ENCODE results near the gene C6orf132. TPM values are rescaled to one million over a fixed set of nuclear protein-coding genes. Genes with fewer than 3 reads are reported as not detected.

C6orf132 gene
- total and polyA plus RNA-seq, 10 of the 15 experiments (the other 5 are each of a cell fraction or from before 2014, with no cell fraction given) = 0.04 to 0.05 TPM; not detected in 8

DNA sequence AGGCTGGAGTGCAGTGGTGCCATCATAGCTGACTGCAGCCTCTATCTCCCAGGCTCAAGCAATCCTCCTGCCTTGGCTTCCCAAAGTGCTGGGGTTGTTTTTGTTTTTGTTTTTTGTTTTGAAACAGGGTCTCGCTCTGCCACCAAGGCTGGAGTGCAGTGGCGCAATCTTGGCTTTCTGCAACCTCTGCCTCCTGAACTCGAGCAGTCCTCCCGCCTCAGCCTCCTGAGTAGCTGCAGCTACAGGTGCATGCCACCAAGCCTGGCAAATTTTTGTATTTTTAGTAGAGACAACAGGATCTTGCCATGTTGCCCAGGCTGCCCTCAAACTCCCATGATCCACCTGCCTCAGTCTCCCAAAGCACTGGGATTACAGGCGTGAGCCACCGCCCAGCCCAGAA, 4.2 kb downstream of the C6orf132 start (continued):
- TF ChIP-seq, protein P1, sequence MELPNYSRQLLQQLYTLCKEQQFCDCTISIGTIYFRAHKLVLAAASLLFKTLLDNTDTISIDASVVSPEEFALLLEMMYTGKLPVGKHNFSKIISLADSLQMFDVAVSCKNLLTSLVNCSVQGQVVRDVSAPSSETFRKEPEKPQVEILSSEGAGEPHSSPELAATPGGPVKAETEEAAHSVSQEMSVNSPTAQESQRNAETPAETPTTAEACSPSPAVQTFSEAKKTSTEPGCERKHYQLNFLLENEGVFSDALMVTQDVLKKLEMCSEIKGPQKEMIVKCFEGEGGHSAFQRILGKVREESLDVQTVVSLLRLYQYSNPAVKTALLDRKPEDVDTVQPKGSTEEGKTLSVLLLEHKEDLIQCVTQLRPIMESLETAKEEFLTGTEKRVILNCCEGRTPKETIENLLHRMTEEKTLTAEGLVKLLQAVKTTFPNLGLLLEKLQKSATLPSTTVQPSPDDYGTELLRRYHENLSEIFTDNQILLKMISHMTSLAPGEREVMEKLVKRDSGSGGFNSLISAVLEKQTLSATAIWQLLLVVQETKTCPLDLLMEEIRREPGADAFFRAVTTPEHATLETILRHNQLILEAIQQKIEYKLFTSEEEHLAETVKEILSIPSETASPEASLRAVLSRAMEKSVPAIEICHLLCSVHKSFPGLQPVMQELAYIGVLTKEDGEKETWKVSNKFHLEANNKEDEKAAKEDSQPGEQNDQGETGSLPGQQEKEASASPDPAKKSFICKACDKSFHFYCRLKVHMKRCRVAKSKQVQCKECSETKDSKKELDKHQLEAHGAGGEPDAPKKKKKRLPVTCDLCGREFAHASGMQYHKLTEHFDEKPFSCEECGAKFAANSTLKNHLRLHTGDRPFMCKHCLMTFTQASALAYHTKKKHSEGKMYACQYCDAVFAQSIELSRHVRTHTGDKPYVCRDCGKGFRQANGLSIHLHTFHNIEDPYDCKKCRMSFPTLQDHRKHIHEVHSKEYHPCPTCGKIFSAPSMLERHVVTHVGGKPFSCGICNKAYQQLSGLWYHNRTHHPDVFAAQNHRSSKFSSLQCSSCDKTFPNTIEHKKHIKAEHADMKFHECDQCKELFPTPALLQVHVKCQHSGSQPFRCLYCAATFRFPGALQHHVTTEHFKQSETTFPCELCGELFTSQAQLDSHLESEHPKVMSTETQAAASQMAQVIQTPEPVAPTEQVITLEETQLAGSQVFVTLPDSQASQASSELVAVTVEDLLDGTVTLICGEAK (IDR thresholded peaks at IDR 0.05; ENCODE audit: borderline replicate concordance) = no peak

DNA sequence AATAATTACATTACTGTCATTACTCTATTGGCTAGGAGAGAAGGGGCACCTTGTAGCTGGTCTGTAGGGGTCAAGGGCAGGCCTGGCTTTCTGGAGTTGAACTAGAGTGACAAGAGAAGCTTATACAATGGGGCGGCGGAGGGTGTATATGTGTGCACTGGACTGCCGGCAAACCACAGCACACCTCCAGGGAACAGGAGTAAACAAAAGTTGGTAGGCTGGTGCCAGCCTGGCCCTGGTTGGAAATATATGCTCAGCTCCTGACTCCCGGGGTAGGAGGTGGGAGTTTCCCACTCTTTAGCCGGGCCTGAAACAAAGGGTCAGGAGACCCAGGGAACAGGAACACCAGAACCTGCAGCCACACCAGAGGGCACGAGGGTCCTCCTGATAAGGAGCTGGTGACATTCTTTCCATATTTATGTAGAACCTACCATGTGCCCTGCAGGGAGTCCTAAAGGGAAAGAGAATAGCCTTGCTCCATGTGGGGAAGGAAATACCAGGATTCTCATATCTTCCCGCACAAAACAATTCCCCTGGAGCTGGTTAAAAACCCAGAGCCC, 5.1 kb downstream of the C6orf132 start:
- 72% methylated on average over 7 of the region's 7 CpGs for WGBS (ENCODE audit: insufficient coverage, insufficient replicate concordance, low lambda C conversion rate, missing lambda C conversion rate)
- no peak for FAIRE-seq
- no peaks in the 10 kb centered on the region for H4K20me1 ChIP-seq (ENCODE audit: control insufficient read depth, insufficient read depth)
- peaks cover 0 to 2% of the 10 kb centered on the region in 2 experiments; a peak in 3 of 4 replicates for H3K27me3 ChIP-seq (replicated peaks in 1 of 2; ENCODE audit: control insufficient read depth in 2 of 2, insufficient read depth in 2 of 2, low read length in 1 of 2)
- no peaks in the 10 kb centered on the region for H3K9me3 ChIP-seq (replicated peaks; ENCODE audit: control insufficient read depth, insufficient read depth, low read length)
- no peak overlapping the region for H3K4me3 ChIP-seq
- DNase-seq (ENCODE audit: low read depth, low spot score) = no peak
- intact Hi-C loops (cut with micrococcal nuclease; ENCODE audit: unreplicated experiment) (no loop called here), in situ Hi-C loops (cut with MboI) (no loop called here)
- peaks cover 4% of the 10 kb centered on the region; the same call in 1 of the 2 replicates for H3K4me1 ChIP-seq (ENCODE audit: control insufficient read depth, insufficient read depth, low read length)
- POLR2A ChIA-PET = no interaction called here
- H3K9ac ChIP-seq (ENCODE audit: control insufficient read depth, insufficient read depth, low read length) = no peak overlapping the region
- CTCF ChIA-PET = interaction anchor here (0.6 to 1.6 kb wide), 14 partner anchors 9 to 803 kb away, joined by 3 to 9 read pairs (median 3); no protein-coding TSS in a partner anchor
- ATAC-seq = no peak
- TF ChIP-seq EP300 (IDR thresholded peaks at IDR 0.05; ENCODE audit: borderline replicate concordance in 1 of 2, control insufficient read depth in 1 of 2, low read depth in 2 of 2, low read length in 2 of 2) (no peak), IRF4 (IDR thresholded peaks at IDR 0.05; ENCODE audit: low read depth, low read length) (peak; percentile 0; the same call in 1 of the 2 replicates)
- H3K36me3 ChIP-seq (ENCODE audit: control insufficient read depth in 2 of 2, insufficient read depth in 2 of 2, low read length in 1 of 2) = no peaks in the 10 kb centered on the region
- H3K79me2 ChIP-seq (ENCODE audit: control insufficient read depth, insufficient read depth, low read length) = no peaks in the 10 kb centered on the region
- SMC1A ChIA-PET (ENCODE audit: uncharacterized antibody, unreplicated experiment) = interaction anchor here (0.6 to 1.5 kb wide), 10 partner anchors 10 to 528 kb away, joined by 3 to 5 read pairs (median 3); no protein-coding TSS in a partner anchor
- RAD21 ChIA-PET (ENCODE audit: unreplicated experiment) = interaction anchor here (0.9 to 1.3 kb wide), 3 partner anchors 27 to 77 kb away, joined by 3 to 5 read pairs (median 4); no protein-coding TSS in a partner anchor
- H3K27ac ChIP-seq (ENCODE audit: control insufficient read depth, insufficient read depth) = no peak overlapping the region
- BruUV-seq (replicated peaks) = no TSS peak
- H2AFZ ChIP-seq (ENCODE audit: control insufficient read depth, low read depth, low read length) = peak overlapping the region; percentile 84
- peak overlapping the region; percentile 53 for H3K4me2 ChIP-seq (ENCODE audit: control insufficient read depth, insufficient read depth)

Measured in GM12878 (cell line).